Sigmoid colon (tissue), 4 donors: ENCODE data around the gene ZMIZ1.

Experiments
- POLR2A ChIP-seq, 2 donors: fragments of 450-650 bp; IDR thresholded peaks; one replicate each; pipeline ENCODE4 v1.6.1; 2016; ENCODE audit warnings: antibody characterized with exemption in 2 of 2, mild to moderate bottlenecking in 2 of 2, moderate library complexity in 2 of 2
- POLR2AphosphoS5 ChIP-seq, 4 donors: sonication (generic); formaldehyde crosslinking; IDR thresholded peaks; one replicate each; pipeline ENCODE4 v1.6.1; 2017; ENCODE audit warnings: antibody characterized with exemption in 4 of 4

DNA sequence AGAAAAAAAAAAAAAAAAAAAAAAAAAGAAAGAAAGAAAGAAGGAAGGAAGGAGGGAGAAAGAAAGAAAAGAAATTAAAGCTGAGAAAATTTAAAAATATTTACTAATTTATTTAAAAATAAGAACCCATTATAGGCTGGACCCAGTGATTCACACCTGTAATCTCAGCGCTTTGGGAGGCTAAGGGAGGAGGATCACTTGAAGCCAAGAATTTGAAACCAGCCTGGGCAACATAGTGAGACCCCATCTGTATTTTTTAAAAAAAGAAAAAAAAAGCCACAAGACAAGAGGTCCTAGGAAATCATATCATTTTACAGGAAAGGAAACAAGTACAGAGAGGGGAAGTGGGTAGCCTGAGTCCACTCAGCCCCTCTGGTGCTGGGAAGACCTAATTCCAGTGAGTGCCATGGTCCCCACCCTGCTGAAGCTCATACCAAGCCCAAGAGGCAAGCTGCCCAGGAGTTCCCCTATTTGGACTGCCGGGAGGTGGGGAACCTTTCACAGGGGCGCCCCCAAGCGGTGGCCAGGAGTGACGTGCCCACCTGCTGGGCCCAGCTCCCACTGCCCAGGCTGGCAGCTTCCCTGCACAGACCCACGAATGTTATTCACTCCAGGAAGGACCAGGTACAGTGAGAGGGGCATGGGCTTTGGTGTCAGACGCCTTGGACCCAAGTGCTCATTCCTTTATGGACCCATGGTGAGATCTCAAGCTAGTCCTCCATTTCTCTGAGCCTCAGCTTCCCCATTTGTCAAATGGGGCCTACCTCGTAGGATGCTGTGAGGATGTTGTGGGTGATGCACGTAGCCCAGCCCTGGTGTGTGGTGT is 133.6 kb downstream of the ZMIZ1 start:
- TF ChIP-seq POLR2AphosphoS5 (IDR thresholded peaks at IDR 0.05) (no peak), POLR2A (IDR thresholded peaks at IDR 0.05) (no peak)
